Epidermal melanocyte (primary cell): ENCODE measurements around the gene SRBD1.

Source experiments
- DNase-seq: peaks from one replicate; pipeline ENCODE4 v3.0.0; 2011; ENCODE audit warnings: low spot score; ENCODE audit not compliant: insufficient read length

SRBD1 gene

DNA sequence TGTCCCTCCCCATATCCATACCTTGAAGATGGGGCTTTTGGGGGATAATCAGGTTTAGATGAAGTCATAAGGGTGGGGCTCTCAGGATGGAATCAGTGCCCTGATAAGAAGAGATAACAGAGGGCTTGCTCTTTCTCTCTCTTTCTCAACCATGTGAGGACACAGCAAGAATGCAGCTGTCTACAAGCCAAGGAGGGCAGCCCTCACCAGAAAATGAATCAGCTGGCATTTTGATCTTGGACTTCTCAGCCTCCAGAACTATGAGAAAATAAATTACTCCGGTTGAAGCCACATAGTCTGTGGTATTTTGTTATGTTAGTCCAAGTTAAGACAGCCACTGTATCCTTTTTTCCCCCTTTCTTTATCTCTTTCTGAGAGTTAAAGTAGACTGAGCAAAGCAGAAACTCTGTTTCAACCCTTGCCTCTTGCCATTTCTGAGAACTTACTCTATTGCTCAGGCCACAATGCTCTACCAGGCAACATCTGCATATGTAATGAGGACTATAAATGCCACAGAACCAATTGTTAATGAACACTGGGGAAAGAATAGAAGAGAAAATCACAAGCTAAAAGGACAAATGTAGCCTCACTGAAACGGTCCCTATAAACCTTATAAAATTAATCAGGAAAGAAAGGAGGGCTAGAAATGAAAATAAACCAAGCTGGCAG is 56.9 kb downstream of the SRBD1 start:
- DNase-seq, result no peak

DNA sequence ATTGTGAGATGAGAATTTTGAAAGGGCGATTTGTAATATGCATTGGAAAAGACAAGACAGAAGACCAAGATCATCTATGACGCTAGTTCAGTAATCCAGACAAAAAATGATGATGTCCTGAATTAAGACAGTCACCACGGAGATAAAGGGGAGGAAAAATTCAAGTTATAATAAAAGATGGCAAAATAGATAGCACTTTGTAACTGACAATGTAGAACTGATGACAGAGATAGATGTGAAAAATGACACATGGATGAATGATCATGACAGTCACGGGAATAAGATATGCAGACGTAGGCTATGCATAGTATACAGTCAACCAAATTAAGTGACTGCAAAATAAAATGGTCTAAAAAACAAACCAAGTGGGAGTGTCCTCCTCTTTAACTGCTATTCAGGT is 59.2 kb downstream of the SRBD1 start:
- no peak for DNase-seq

DNA sequence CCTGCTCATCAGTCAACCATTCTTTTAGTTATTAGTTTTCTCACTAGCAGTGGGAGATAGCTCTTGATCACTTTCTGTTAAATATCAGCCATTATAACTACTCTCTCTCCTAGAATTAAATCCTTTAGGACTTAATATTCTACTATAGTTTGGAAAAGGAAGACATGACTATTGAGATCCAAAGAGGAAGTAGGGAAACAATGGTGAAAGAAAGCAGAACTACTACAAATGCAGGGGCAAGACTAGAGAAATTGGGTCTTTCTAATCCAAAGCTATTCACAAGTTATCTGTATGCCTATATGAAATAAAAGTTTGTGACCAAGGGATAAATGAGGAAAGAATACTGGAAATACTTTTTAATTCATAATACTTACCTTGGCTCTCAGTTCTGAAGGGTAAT is 65.1 kb downstream of the SRBD1 start:
- DNase-seq, result no peak

DNA sequence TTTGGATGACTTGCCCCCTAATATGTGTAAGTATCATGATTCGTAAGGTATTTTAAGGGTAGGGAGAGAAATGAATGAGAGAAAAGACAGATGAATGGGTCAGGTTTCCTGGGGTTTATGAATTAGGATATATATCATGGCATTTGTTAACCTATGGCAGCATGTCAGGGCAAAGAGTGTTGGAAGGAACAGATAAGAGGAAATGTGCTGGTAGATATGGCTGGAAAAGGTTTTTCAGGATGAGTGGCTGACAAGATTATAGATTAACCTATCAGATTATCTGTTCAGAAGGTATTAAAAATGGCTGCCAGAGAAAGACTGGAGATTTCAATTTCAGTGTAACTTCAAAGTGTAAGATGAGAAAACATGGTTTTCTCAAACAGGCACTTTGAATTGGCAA is 67.8 kb downstream of the SRBD1 start:
- no peak for DNase-seq

DNA sequence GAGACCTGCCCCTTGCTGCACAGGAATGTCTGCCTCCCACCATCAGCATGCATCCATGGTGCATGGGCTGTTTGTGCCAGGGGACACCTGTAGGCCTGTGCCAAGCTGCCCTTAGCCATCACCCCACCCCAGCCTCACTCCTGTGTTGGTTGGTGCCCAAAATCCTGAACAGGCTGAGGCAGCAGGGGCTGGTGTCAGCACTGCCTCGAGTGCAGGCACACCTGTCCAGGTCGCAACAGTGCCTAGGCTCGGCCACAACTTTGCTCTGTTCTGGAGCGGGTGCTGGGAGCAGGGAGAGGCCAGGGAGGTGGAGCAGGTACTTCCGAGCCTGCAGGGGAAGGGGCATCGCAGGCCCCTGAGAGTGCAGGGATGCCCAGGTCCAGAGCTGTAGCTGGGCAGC is 69.1 kb downstream of the SRBD1 start:
- DNase-seq, result no peak

DNA sequence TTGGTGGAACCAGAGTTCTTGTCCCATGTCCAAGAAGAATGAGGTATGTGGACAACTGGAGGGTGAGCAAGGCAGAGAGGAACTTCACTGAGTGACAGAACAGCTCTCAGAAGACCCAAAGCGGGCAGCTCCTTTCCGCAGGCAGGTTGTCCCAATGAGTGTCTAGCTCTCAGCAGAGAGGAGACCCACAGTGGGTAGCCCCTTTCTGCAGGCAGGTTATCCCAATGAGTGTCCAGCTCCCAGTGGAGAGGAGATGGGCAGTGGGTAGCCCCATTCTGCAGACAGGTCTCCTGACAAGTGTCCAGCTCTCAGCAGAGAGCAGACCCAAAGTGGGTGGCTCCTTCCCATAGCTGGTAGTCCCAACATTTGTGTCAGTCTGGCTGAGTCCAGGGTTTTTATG is 69.6 kb downstream of the SRBD1 start:
- no peak for DNase-seq

DNA sequence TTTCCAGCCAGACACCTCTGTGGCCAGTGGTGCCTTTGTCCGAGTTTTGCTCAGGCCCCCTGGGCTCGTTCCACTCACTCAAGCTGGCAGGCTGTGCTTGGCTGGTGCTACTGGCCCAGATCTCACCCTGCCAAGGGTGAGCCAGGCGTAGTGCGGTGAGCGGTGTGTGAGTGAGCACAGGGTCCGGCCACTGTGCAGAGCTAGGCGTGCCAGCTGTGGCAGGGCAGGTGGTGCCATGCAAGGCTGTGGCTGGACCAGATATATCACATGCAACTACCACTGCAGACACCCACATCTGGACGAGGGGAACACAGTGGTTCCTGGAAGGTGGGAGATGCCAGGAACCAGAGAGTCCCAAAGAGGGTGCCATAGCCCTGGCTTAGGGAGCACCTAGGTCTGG is 70.1 kb downstream of the SRBD1 start:
- DNase-seq, result no peak

DNA sequence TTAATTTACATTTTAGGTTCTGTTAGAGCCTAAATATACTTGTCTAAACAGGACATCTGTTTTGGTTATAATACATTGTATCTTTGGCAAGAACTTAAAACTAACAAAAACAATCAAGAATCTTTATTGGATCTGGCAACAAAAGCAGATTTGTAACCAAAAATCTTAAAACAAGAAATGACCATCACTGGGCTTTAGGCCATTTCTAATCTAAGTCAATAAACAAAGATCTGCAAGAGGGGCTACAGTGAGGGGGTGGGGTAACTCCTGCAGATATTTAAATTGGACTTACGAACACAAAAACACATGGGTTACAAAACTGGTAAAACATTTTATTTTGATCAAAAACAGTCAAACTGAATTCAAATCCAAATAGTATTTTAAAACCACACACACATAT is 77.3 kb downstream of the SRBD1 start:
- DNase-seq, result no peak

DNA sequence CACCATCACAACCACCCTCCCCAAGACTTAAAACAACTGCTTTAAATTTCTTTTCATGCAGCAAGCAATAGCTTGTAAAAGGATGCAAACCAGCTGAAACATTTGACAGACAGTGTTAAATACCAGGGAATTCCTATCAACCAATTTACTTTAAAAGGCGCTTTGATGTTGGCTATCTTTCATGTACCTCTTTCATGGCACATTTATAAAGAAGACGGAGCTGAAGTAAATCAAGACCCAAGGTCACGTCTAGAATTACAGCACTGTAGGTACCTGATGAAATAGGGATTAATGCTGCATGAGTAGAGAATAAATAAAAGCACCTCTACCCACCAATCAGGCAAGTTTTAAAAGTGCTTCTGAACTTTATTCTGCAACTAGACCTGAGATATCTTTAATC is 78.9 kb downstream of the SRBD1 start:
- DNase-seq, result no peak

DNA sequence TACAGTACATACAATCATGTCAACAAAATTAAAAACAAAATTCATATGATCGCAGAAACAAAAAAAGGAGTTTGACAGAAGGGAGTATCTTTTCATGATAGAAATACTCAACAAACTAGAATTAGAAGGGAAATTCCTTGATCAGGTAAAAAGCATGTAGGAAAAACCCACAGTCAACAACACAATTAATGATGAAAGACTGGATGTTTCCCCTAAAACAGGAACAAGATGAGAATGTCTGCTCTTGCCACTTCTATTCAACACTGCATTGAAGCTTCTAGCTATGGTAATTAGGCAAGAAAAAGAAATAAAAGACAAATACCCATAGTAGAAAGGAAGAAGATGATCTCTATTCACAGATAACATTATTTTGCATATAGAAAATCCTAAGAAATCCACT is 87.1 kb downstream of the SRBD1 start:
- DNase-seq, result no peak

DNA sequence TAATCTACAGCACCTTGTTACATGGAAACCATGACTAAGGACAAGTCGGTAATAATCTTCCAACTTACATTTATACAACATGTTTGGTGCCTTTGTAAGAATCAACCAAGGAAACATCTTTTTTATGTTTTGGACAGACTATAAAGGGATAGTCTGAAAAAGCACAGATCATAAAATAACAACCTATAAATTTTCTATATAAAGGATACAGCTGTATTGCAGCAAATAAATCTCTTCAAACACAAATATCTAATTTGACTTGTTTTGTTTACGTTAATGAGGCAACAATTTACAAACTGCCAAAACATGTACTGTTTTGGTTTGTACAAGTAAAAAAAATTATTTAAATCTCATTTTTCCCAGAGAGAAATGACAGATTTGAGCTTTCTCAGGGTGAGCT is 92.5 kb downstream of the SRBD1 start:
- DNase-seq, result no peak

DNA sequence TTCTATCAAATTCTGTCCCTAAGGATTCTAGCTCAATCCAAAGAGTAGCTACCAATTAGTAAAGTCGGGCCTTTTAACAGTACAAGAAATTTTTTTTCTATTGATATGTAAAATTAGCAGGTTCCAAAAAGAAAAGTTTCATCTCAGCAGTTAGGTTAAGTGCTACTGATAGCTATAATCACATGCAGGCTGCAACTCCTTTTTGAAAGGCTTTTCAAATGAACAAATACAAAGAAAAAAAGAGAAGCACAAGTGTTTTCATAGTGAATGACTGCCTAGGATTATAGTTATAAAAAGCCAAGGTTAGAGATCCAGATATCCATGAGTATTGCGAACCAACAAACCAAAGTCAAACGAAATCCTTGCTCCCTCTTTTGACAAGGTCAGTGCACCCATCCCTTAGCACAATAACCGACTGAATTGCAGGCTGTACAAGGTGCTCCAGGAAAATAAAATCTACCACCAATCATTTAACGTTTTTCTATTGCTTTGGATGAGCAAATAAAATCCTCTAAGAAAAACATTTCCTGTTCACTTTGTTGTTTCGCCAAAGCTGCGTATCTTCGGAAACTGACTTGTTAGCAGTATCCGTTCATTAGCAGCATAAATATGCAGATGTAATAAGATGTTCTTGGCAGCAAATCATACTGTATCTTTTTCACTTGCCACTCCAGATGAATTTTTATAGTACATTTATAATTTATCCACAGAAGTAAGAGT is 100.2 kb downstream of the SRBD1 start:
- DNase-seq, result no peak

DNA sequence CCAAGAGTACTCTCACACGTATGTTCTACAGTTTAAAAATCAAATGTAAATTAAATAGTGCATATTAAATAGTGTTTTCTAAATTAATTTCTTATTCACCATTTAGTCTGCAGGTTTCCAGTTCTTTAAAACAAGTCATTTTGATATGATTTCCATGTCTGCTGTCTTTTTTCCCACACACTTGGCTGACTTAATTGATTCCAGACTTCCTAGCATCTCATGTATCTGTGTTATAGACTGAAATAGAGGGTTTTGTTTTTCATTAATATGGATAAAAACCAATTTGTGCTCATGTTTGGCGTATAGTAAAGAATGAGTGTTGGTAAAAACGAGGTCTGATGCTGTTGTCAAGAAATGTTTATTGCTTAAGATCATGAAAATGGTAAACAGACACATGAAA is 104.3 kb downstream of the SRBD1 start:
- no peak for DNase-seq

DNA sequence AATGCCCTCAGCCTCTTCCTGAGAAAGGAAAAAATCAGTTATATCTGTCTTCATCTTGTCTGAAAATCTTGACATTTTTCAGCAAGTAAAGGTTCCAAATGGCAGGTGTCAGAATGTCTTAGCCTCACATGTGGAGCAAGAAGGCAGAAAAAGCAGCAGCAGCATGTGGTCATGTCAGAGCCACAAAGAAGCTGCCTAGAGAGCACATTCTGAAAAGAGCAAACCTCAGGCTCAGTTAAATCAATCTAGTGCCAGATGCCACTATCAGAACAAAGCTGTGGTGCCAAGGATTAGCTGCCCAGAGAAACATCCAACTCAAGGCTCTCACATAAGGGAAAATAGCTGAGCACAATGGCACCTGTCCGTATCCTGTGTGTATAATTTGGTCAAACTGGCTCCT is 105.9 kb downstream of the SRBD1 start:
- DNase-seq, result no peak

DNA sequence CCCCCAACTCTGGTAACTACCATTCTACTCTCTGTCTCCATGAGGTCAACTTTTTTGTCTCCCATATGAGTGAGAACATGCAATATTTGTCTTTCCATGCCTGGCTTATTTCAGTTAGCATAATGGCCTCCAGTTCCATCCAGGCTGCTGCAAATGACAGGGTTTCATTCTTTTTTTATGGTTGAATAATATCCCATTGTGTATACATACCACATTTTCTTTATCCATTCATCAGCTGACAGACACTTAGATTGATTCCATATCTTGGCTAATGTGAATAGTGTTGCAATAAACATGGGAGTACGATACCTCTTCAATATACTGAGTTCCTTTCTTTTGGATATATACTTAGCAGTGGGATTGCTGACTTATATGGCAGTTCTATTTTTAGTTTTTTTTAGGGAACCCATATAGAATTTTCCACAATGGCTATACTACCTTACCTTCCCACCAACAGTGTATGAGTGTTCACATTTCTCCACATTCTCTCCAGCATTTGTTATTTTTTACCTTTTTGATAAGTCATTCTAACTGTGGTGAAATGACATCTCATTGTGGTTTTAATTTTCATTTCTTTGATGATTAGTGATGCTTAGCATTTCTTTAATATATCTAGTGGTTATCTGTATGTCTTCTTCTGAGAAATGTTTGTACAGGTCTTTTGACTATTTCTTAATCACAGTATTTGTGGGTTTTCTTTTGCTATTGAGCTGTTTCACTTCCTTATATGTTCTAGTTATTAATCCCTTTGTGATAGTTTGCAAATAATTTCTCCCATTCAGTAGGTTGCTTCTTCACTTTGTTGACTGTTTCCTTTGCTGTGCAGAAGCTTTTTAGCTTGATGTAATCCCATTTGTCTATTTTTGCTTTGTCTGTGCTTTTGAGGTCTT is 112.2 kb downstream of the SRBD1 start:
- no peak for DNase-seq

DNA sequence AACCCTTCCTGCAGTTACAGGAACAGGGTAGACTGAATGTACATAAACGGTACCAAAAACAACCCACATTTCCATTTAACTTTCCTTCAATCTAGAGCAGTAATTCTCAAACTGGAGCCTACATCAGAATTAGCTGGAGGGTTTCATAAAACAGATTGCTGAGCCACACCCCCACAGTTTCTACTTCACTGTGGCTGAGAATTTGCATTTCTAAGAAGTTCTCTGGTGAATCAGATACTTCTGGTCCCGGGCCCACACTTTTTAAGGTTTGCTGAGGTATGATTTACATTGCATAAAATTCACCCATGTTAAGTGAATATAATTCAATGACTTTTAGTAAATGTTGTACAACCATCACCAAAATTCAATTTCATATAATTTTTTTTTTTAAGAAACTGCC is 113.7 kb downstream of the SRBD1 start:
- no peak for DNase-seq

DNA sequence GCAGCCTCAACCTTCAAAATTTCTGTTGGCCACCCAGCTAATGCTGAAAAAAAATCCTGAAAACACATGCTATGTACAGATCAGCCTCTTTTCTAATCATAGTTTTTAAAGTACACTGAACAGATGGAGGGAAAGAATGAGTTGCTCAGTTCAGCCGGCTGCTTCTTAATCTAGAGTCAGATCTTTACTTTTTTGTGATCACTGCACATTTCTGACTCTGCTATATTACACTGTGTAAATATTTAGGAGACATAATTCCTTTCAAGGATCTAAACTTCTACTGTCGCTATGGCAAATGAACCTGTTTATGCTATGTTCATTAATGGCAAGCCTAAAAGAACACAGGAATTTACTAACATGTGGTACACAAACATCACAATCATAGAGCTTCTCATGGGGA is 114.2 kb downstream of the SRBD1 start:
- no peak for DNase-seq

DNA sequence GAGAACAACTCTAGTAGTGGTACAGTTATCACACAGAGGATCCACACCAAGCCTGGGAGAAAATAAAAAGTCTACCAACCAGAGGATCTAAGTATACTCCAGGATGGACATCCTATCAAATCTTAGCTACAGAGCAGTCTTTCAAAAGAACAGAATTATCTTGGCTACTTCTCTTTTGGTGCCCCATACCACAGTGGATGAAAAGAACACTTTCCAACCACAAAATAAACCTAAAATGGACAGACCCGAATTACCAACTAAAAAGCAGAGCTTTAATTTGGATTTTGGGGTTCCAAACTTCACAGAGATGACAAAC is 116.1 kb downstream of the SRBD1 start:
- DNase-seq, result no peak

DNA sequence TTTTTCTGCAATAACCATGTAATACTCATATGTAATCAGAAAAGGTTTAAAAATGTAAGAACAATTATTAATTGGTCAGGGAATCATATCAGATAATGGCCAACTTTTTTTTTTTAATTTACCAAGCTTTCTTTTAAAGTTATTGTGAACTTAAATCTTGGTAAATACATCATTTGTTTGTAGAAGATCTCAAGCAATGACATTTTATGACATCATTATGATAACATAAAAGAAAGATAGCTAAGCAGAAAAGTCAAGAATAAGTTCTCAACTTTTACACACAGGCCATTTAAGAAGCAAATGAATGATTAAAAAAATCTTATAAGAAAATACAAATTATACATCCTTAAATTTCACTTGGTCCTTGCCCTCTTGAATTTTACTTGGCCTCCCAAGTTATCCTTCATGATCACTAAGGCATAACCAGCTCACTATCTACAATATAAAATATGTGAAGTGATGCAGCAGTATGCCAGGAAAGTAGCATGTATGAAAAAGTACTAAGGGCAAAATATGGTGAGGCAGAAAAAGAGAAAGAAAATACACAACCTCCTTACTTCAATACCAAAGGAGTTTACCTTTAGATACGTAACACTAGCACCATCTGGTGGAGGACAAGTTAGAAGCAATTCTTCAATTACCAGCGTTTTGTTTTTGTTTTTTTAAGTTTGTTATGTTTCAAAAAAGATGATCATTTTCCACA is 116.6 kb downstream of the SRBD1 start:
- DNase-seq, result no peak

DNA sequence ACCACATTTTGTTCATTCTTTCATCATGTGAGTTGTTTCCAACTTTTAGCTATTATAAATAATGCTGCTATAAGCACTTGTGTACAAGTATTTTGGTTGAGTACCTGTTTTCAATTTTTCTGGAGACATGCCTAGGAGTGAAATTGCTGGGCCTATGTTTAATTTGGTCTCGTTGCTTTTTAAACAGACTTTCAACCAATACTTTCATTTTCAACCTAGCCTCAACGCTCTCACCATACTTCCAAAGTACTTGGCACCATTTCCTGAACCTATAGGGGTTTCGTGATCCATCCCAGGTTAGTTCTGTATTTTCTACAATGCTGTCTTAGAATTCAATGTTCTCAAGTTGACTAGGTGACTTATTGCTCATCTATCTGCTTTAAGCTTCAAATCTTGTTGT is 126.1 kb downstream of the SRBD1 start:
- no peak for DNase-seq

DNA sequence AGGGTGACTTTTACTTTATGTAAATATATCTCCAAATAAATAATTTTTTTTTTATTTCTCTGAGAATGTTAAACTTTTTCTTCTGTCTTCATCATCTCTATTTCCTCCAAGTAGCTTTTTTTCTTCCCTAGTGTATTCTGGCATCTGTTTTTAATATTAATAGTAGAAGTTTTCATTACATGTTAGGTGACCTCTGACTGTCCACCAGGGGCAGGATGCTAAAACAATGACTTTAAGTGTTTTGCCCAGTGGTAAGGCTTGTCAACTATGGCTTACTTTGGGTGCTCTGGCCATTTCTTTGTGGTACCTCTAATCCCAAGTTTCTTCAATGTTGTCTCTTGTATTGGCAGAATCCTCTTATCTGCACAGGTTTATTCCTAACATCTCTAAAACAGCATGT is 127.1 kb downstream of the SRBD1 start:
- no peak for DNase-seq

DNA sequence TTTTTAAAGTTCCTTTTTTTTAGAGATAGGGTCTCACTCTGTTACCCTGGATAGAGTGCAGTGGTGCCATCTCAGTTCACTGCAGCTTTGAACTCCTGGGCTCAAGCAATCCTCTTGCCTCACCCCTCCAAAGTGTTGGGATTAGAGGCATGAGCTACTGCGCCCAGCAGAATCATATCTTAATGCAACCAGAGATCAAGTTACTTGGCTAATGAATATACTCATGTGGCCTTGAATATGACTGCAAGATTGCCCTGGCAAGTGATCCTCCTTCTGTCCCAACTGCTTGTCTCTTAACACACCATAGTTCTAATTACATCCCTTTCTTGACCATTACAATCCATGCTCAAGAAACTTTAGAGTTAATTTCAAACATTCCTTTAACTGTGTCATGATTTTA is 133.5 kb downstream of the SRBD1 start:
- no peak for DNase-seq
